ENCODE data around the gene EPS8. TPM values are rescaled to one million over a fixed set of nuclear protein-coding genes. Genes with fewer than 3 reads are reported as not detected.

EPS8 gene
- total and polyA plus RNA-seq, 8 donors: 9.1 to 287 (median 36.1) TPM

DNA sequence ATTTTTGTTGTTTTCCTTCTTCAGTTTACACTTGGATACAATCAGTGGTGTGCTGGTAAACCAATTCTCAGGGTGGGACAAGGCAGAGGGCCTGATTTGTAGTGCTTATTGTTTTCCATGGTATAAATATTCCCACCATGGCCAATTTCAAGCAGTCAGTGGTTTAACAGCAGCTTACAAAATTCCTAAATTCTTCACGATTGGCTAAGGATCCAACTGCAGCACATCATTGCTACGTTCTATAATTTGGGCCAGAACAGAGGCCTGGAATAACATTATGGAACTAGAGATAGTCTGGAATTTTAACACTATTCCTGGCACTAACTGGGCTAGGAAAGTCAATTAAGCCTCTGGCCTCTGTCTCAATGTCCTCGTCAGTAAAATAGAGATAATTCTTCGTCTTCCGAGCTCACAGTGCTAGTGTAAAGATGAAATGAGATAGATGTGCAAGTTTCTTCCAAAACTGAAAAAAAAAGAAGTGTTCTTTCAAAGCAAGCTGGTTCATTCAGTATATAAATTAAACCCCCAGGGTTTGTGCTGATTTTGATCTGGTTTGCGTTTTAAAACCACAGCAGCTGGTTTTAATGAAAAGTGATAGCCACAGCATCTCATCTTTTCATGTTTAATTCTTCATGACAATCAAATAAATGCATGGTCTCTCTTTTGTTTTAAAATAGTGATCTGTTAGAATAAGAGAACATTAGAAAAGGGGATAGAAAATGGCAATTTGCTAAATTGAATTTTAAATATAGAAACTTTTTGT lies 104.1 kb downstream of the EPS8 start:
- H3K9me3 ChIP-seq: no peaks in the 10 kb centered on the region
- no peak overlapping the region for H3K4me3 ChIP-seq
- intact Hi-C loops (cut with DNase I; ENCODE audit: low total_unique reads): no loop called here
- peaks cover 6 to 39% (median 22%) of the 10 kb centered on the region in 4 donors for H3K4me1 ChIP-seq
- H3K27ac ChIP-seq: no peak overlapping the region
- whole genome bisulfite sequencing, 5 donors: 82 to 88% (median 85%) methylated on average over 6 of the region's 6 CpGs
- DNase-seq: no peak
- no peaks in the 10 kb centered on the region for H3K27me3 ChIP-seq
- H3K36me3 ChIP-seq: peaks cover 0 to 6% (median 0%) of the 10 kb centered on the region in 4 donors
- no peak for TF ChIP-seq POLR2A (IDR thresholded peaks at IDR 0.05)

DNA sequence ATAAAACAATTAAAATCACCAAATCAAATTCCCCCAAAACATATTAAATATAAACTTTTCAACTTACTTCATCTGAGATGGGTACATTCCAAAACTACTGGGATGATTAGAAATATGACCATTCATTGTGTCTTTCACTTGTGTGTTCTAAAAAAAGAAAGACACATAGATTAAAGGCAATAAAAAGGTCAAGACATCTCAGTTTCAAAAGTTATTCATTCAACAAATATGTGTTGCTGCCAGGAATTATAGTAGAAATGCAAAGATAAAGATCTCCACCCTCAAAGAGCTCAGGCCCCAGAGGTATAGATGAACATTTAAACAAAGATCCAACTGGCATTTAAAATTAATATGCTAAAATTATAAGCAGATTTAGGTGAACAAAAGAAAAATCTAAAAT lies 106.4 kb downstream of the EPS8 start:
- Histone ChIP-seq H3K4me1 (peaks cover 0 to 17% (median 2%) of the 10 kb centered on the region in 4 donors), H3K36me3 (peaks cover 0 to 6% (median 0%) of the 10 kb centered on the region in 4 donors), H3K27ac (no peak overlapping the region), H3K4me3 (no peak overlapping the region), H3K9me3 (no peaks in the 10 kb centered on the region), H3K27me3 (no peaks in the 10 kb centered on the region)
- intact Hi-C loops (cut with DNase I; ENCODE audit: low total_unique reads): no loop called here
- DNase-seq: no peak
- TF ChIP-seq EP300 (IDR thresholded peaks at IDR 0.05) (no peak), POLR2A (IDR thresholded peaks at IDR 0.05) (no peak), CTCF (IDR thresholded peaks at IDR 0.05) (no peak), POLR2AphosphoS5 (IDR thresholded peaks at IDR 0.05) (no peak)

GRCh38 chr12:15679151-15679550 lies 110.0 kb downstream of the EPS8 start:
- no peak for DNase-seq
- 69 to 78% (median 71%) methylated on average over 1 of the region's 1 CpG for WGBS, 5 donors
- no peaks in the 10 kb centered on the region for H3K9me3 ChIP-seq
- H3K4me3 ChIP-seq: no peak overlapping the region
- intact Hi-C loops (cut with DNase I; ENCODE audit: low total_unique reads): no loop called here
- TF ChIP-seq POLR2A (IDR thresholded peaks at IDR 0.05): no peak
- no peak for TF ChIP-seq CTCF (IDR thresholded peaks at IDR 0.05)
- no peak for TF ChIP-seq POLR2AphosphoS5 (IDR thresholded peaks at IDR 0.05)
- no peak for TF ChIP-seq EP300 (IDR thresholded peaks at IDR 0.05)
- H3K27ac ChIP-seq: no peak overlapping the region
- peaks cover 0 to 5% (median 0%) of the 10 kb centered on the region in 4 donors for H3K4me1 ChIP-seq
- H3K27me3 ChIP-seq: no peaks in the 10 kb centered on the region
- peaks cover 0 to 6% (median 0%) of the 10 kb centered on the region in 4 donors for H3K36me3 ChIP-seq

DNA sequence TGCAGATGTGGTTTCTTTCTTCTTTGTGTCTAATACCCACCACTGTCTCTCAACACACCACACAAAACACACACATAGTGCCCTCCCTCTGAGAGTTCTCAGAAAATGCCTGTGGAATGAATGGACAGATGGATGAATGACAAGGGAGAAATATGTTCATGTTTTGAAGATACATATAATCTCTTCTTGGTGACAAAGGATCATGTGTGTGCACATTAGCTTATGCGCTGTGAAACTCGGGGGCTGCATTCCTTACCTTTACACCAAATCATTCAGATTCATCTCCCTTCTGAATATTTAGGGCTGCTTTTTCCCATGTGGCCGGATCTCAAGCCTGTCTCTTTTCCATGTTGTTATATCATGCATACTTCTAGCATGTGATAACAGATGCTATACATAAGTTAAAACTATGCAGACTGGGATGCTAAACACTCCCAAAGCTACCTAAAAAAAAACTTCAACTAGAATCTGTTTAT lies 111.4 kb downstream of the EPS8 start:
- DNase-seq: no peak
- WGBS, 5 donors: 80 to 90% (median 86%) methylated on average over 3 of the region's 3 CpGs
- H3K4me1 ChIP-seq: peaks cover 0 to 2% (median 0%) of the 10 kb centered on the region in 4 donors
- no peaks in the 10 kb centered on the region for H3K27me3 ChIP-seq
- TF ChIP-seq POLR2A (IDR thresholded peaks at IDR 0.05) (no peak), POLR2AphosphoS5 (IDR thresholded peaks at IDR 0.05) (no peak), CTCF (IDR thresholded peaks at IDR 0.05) (no peak), EP300 (IDR thresholded peaks at IDR 0.05) (no peak)
- peaks cover 0 to 6% (median 0%) of the 10 kb centered on the region in 4 donors for H3K36me3 ChIP-seq
- intact Hi-C loops (cut with DNase I; ENCODE audit: low total_unique reads): no loop called here
- H3K9me3 ChIP-seq: no peaks in the 10 kb centered on the region
- H3K27ac ChIP-seq: no peak overlapping the region
- no peak overlapping the region for H3K4me3 ChIP-seq

GRCh38 chr12:15677228-15677627 lies 112.0 kb downstream of the EPS8 start:
- H3K27me3 ChIP-seq: no peaks in the 10 kb centered on the region
- no peak overlapping the region for H3K27ac ChIP-seq
- no peaks in the 10 kb centered on the region for H3K4me1 ChIP-seq
- no peak for TF ChIP-seq POLR2A (IDR thresholded peaks at IDR 0.05)
- TF ChIP-seq CTCF (IDR thresholded peaks at IDR 0.05): no peak
- TF ChIP-seq POLR2AphosphoS5 (IDR thresholded peaks at IDR 0.05): no peak
- TF ChIP-seq EP300 (IDR thresholded peaks at IDR 0.05): no peak
- no peak for DNase-seq
- peaks cover 0 to 6% (median 0%) of the 10 kb centered on the region in 4 donors for H3K36me3 ChIP-seq
- H3K9me3 ChIP-seq: no peaks in the 10 kb centered on the region
- no peak overlapping the region for H3K4me3 ChIP-seq
- intact Hi-C loops (cut with DNase I; ENCODE audit: low total_unique reads): no loop called here
- WGBS, 5 donors: 80 to 87% (median 83%) methylated on average over 3 of the region's 3 CpGs

All from stomach (tissue), 9 donors.